Measurements from ENCODE around the gene SLC39A11. TPM values are rescaled to one million over a fixed set of nuclear protein-coding genes. Genes with fewer than 3 reads are reported as not detected.
"Not testable (repeated sequence)": the region's sequence is repeated elsewhere in the genome, so short reads cannot be mapped to it uniquely, and the experiment has no call there.

Gene SLC39A11
- total RNA-seq, 2 donors from 2014 or later = 18.1 to 20.1 TPM

DNA sequence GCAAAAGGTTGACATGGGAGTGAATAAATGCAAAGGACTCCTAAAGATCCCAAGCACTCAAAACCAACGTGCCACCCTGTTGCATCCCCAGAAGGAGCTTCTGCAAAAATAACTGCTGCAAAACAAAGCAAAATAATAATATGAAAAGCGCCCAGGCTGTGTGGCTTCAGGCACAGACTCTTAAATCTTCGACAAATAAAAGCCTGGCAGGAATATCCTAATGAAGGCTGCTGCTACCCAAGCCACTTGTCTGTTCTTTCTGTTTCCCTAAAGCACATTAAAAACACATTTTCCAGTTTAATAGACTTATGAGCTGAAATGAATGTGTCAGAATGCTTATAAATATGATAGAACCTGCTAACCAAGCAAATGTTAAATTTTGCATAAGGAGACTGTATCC lies 154.0 kb downstream of the SLC39A11 start:
- Mint-ChIP-seq H3K9me3 (peaks cover 2% of the 10 kb centered on the region), H3K4me1 (peaks cover 8% of the 10 kb centered on the region), H3K36me3 (ENCODE audit: low read depth) (no peaks in the 10 kb centered on the region), H3K4me3 (no peak overlapping the region), H3K27ac (no peak overlapping the region), H3K27me3 (ENCODE audit: insufficient read depth) (no peaks in the 10 kb centered on the region)
- H3K4me3 ChIP-seq (ENCODE audit: low read length) = no peak overlapping the region
- no peak overlapping the region for H3K27ac ChIP-seq (ENCODE audit: low read depth, low read length)
- no peak for DNase-seq
- TF ChIP-seq, protein P1, sequence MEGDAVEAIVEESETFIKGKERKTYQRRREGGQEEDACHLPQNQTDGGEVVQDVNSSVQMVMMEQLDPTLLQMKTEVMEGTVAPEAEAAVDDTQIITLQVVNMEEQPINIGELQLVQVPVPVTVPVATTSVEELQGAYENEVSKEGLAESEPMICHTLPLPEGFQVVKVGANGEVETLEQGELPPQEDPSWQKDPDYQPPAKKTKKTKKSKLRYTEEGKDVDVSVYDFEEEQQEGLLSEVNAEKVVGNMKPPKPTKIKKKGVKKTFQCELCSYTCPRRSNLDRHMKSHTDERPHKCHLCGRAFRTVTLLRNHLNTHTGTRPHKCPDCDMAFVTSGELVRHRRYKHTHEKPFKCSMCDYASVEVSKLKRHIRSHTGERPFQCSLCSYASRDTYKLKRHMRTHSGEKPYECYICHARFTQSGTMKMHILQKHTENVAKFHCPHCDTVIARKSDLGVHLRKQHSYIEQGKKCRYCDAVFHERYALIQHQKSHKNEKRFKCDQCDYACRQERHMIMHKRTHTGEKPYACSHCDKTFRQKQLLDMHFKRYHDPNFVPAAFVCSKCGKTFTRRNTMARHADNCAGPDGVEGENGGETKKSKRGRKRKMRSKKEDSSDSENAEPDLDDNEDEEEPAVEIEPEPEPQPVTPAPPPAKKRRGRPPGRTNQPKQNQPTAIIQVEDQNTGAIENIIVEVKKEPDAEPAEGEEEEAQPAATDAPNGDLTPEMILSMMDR (conservative IDR thresholded peaks at IDR 0.05) = no peak
- no peaks in the 10 kb centered on the region for H3K27me3 ChIP-seq (ENCODE audit: control insufficient read depth, insufficient read depth, low read length, poor library complexity, severe bottlenecking)
- no peaks in the 10 kb centered on the region for H3K36me3 ChIP-seq (ENCODE audit: control insufficient read depth, insufficient read depth, low read length)
- H3K9ac ChIP-seq (ENCODE audit: extremely low read depth, low read length, poor library complexity, severe bottlenecking) = no peak overlapping the region
- 62 to 75% methylated on average over 3 of the region's 3 CpGs for WGBS, 2 experiments (ENCODE audit: insufficient coverage in 1 of 2, insufficient read length in 1 of 2)
- H3K9me3 ChIP-seq (ENCODE audit: control insufficient read depth, low read length) = no peaks in the 10 kb centered on the region
- no peaks in the 10 kb centered on the region for H3K4me1 ChIP-seq (ENCODE audit: control insufficient read depth, insufficient read depth, low read length)

DNA sequence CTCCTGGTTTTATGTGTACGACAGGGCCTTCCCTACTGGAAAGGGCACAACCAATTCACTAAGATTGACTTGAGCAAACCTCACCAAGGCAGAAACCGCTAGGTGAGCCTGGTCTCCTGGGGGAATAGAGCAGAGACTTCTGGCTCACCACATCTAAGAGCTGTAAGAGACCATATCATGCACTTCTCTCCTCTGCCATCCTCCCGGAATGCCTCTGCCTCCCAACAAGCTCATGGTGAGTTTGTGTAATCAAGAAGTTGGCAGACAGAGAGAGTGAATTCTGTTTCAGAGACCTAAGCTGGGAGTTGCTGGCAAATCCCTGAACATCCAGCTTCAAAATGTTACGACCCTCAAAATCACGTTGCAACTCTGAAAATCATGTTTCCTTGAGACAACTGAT lies 154.8 kb downstream of the SLC39A11 start:
- no peak for DNase-seq
- H3K27me3 Mint-ChIP-seq (ENCODE audit: insufficient read depth) = no peaks in the 10 kb centered on the region
- WGBS, 2 experiments (ENCODE audit: insufficient coverage in 1 of 2, insufficient read length in 1 of 2) = 84 to 87% methylated on average over 5 of the region's 5 CpGs
- no peak overlapping the region for H3K4me3 Mint-ChIP-seq
- Histone ChIP-seq H3K36me3 (ENCODE audit: control insufficient read depth, insufficient read depth, low read length) (no peaks in the 10 kb centered on the region), H3K9ac (ENCODE audit: extremely low read depth, low read length, poor library complexity, severe bottlenecking) (no peak overlapping the region), H3K9me3 (ENCODE audit: control insufficient read depth, low read length) (no peaks in the 10 kb centered on the region), H3K27me3 (ENCODE audit: control insufficient read depth, insufficient read depth, low read length, poor library complexity, severe bottlenecking) (no peaks in the 10 kb centered on the region), H3K4me3 (ENCODE audit: low read length) (no peak overlapping the region), H3K27ac (ENCODE audit: low read depth, low read length) (no peak overlapping the region), H3K4me1 (ENCODE audit: control insufficient read depth, insufficient read depth, low read length) (no peaks in the 10 kb centered on the region)
- no peak overlapping the region for H3K27ac Mint-ChIP-seq
- H3K9me3 Mint-ChIP-seq = peaks cover 2% of the 10 kb centered on the region
- H3K36me3 Mint-ChIP-seq (ENCODE audit: low read depth) = no peaks in the 10 kb centered on the region
- TF ChIP-seq, protein P1 (conservative IDR thresholded peaks at IDR 0.05) = no peak
- peaks cover 8% of the 10 kb centered on the region for H3K4me1 Mint-ChIP-seq

DNA sequence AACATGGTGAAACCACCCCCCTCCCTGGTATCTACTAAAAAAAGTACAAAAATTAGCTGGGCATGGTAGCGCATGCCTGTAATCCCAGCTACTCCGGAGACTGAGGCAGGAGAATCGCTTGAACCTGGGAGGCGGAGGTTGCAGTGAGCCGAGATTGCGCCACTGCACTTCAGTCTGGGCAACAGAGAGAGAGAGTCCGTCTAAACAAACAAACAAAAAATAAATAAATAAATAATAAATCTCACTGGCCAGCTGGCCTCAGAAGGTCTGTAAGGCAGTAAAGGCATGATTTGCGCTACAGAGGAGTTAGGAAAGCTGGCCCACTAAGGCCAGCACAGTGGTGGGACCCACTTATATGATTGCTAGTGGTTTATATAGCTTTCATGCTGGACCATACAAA lies 155.2 kb downstream of the SLC39A11 start:
- H3K4me3 Mint-ChIP-seq; H3K9me3 ChIP-seq (ENCODE audit: control insufficient read depth, low read length): not testable (repeated sequence)
- WGBS, 2 experiments (ENCODE audit: insufficient coverage in 1 of 2, insufficient read length in 1 of 2) = 96 to 100% methylated on average over 2 to 7 of the region's 8 CpGs

DNA sequence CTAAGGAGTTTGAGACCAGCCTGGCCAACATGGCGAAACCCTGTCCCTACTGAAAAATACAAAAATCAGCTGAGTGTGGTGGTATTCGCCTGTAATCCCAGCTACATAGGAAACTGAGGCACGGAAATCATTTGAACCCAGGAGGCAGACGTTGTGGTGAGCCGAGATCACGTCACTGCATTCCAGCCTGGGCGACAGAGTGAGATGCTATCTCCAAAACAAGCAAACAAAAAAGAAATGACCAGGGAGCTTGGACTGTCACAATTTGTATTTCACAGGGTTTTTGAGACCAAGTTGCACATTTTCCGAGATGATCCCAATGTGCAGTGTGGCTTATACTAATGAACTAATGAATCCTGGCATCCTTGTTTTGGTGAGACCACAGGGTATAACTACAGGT lies 156.5 kb downstream of the SLC39A11 start:
- no peaks in the 10 kb centered on the region for H3K27me3 Mint-ChIP-seq (ENCODE audit: insufficient read depth)
- no peaks in the 10 kb centered on the region for H3K36me3 Mint-ChIP-seq (ENCODE audit: low read depth)
- H3K27ac ChIP-seq (ENCODE audit: low read depth, low read length) = no peak overlapping the region
- H3K4me1 ChIP-seq (ENCODE audit: control insufficient read depth, insufficient read depth, low read length) = no peaks in the 10 kb centered on the region
- WGBS, 2 experiments (ENCODE audit: insufficient coverage in 1 of 2, insufficient read length in 1 of 2) = 95 to 96% methylated on average over 8 of the region's 8 CpGs
- H3K9me3 ChIP-seq (ENCODE audit: control insufficient read depth, low read length) = no peaks in the 10 kb centered on the region
- no peak for DNase-seq
- H3K4me3 ChIP-seq (ENCODE audit: low read length) = no peak overlapping the region
- H3K27ac Mint-ChIP-seq = no peak overlapping the region
- peaks cover 2% of the 10 kb centered on the region for H3K9me3 Mint-ChIP-seq
- H3K9ac ChIP-seq (ENCODE audit: extremely low read depth, low read length, poor library complexity, severe bottlenecking) = no peak overlapping the region
- H3K4me3 Mint-ChIP-seq = no peak overlapping the region
- H3K27me3 ChIP-seq (ENCODE audit: control insufficient read depth, insufficient read depth, low read length, poor library complexity, severe bottlenecking) = no peaks in the 10 kb centered on the region
- peaks cover 8% of the 10 kb centered on the region for H3K4me1 Mint-ChIP-seq
- H3K36me3 ChIP-seq (ENCODE audit: control insufficient read depth, insufficient read depth, low read length) = no peaks in the 10 kb centered on the region
- TF ChIP-seq, protein P1 (conservative IDR thresholded peaks at IDR 0.05) = no peak

More for the DNA sequence above, 155.2 kb downstream of the SLC39A11 start:
- H3K4me1 ChIP-seq (ENCODE audit: control insufficient read depth, insufficient read depth, low read length); H3K36me3 ChIP-seq (ENCODE audit: control insufficient read depth, insufficient read depth, low read length); H3K27ac ChIP-seq (ENCODE audit: low read depth, low read length); H3K9ac ChIP-seq (ENCODE audit: extremely low read depth, low read length, poor library complexity, severe bottlenecking); H3K27me3 ChIP-seq (ENCODE audit: control insufficient read depth, insufficient read depth, low read length, poor library complexity, severe bottlenecking); H3K4me1 Mint-ChIP-seq; DNase-seq; H3K9me3 Mint-ChIP-seq; H3K4me3 ChIP-seq (ENCODE audit: low read length); H3K27me3 Mint-ChIP-seq (ENCODE audit: insufficient read depth); H3K27ac Mint-ChIP-seq; H3K36me3 Mint-ChIP-seq (ENCODE audit: low read depth): not testable (repeated sequence)
